Measurements from ENCODE around the gene FASTKD2.

Gene FASTKD2

DNA sequence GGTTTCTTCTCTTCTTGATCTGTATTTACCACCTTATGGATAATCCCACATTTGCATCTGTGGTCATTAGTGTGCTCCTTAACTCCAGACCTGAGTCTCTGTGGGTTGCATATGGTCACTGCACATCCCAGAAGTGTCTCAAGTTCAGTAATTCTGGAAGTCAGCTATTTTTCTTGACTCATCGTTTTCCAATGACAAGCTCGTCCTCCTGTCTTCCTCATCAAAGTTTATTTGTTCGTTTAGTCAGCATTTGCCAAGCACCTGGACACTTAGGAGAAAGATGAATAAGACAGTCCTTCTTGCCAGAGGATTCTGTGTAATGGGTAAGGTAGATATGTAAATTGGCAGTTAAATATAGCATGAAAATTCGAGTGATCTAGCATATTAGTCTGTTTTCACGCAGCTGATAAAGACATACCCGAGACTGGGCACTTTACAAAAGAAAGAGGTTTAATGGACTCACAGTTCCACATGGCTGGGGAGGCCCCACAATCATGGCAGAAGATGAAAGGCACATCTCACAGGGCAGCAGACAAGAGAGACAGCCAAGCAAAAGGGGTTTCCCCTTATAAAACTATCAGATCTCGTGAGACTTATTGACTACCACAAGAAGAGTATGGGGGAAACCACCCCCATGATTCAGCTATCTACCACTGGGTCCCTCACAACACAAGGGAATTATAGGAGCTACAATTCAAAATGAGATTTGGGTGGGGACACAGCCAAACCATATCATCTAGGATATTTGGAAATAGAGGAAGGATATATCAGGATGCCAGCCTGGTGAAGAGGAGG, 19.4 kb downstream of the FASTKD2 start:
- TF ChIP-seq, protein P1, sequence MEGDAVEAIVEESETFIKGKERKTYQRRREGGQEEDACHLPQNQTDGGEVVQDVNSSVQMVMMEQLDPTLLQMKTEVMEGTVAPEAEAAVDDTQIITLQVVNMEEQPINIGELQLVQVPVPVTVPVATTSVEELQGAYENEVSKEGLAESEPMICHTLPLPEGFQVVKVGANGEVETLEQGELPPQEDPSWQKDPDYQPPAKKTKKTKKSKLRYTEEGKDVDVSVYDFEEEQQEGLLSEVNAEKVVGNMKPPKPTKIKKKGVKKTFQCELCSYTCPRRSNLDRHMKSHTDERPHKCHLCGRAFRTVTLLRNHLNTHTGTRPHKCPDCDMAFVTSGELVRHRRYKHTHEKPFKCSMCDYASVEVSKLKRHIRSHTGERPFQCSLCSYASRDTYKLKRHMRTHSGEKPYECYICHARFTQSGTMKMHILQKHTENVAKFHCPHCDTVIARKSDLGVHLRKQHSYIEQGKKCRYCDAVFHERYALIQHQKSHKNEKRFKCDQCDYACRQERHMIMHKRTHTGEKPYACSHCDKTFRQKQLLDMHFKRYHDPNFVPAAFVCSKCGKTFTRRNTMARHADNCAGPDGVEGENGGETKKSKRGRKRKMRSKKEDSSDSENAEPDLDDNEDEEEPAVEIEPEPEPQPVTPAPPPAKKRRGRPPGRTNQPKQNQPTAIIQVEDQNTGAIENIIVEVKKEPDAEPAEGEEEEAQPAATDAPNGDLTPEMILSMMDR (IDR thresholded peaks at IDR 0.05; ENCODE audit: low read depth, low read length): no peak
- in situ Hi-C loops (cut with HindIII; ENCODE audit: low sequenced_read_pairs): no loop called here
- DNase-seq (ENCODE audit: low read depth, low spot score): no peak
- no peak overlapping the region for H3K4me3 ChIP-seq (ENCODE audit: low read depth, low read length)

DNA sequence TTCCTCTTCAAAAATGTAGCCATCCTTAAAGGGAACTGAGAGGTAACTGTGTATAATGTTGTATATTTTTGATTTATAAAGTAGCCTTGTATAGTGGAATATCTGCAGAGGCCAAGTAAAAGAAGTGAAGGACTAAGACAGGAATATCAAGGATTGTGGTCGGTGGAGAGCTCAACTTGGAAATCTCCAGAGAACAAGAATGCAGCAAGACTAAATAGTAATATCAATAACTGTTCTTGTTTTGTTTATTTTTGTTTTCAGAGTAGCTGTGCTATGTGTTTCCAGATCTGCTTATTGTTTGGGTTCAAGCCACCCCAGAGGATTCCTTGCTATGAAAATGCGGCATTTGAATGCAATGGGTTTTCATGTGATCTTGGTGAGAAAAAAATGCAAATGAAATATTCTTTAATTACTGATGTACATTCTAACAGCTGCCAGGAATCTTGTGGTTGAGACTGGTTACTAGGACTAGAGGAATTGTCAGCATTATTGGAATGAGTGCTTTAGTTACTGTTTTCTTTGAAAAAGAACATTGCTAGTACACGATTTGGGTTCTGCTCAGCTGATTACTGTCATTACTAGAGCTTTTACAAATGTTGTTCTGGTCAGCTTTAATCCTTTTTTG, 25.0 kb downstream of the FASTKD2 start:
- peak; percentile 50 for DNase-seq (ENCODE audit: low read depth, low spot score)
- TF ChIP-seq, protein P1 (IDR thresholded peaks at IDR 0.05; ENCODE audit: low read depth, low read length): no peak
- in situ Hi-C loops (cut with HindIII; ENCODE audit: low sequenced_read_pairs): no loop called here
- no peak overlapping the region for H3K4me3 ChIP-seq (ENCODE audit: low read depth, low read length)

DNA sequence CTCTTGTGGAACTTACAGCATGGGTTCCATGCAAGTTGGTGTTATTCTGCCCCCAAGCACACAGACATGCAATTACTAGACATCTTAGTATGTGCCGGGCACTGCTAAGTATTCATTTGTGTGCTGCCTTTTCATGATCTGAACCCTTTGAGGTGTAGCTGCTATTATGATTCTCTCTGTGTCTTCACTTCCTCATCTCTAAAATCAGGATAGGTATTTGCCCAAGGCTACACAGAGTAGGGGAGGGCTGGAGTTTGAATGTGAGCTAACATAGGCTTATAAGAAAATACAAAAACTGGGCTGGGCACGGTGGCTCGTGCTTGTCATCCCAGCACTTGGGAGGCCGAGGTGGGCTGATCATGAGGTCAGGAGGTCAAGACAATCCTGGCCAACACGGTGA, 27.2 kb downstream of the FASTKD2 start:
- in situ Hi-C loops (cut with HindIII; ENCODE audit: low sequenced_read_pairs): no loop called here
- no peak for DNase-seq (ENCODE audit: low read depth, low spot score)
- TF ChIP-seq, protein P1 (IDR thresholded peaks at IDR 0.05; ENCODE audit: low read depth, low read length): no peak
- no peak overlapping the region for H3K4me3 ChIP-seq (ENCODE audit: low read depth, low read length)

DNA sequence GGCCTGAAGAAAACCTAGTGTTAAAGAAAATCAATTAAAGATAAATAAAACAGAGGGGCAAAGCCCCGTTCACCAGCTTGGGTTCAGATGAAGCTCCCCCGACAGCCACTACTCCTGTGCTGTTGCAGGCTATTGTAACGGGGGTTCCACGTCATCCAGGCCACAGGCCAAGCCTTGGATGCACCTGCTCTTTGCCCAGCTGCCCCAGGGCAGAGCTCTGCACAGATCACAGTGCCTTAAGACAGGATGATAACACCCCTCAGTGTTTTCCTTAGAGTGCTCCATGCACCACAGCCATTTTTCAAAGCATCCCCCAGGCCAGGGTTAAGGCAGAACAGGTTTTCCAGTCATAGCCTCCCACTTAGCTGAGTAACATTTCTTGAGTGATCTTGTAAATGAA, 32.0 kb downstream of the FASTKD2 start:
- no peak overlapping the region for H3K4me3 ChIP-seq (ENCODE audit: low read depth, low read length)
- TF ChIP-seq, protein P1 (IDR thresholded peaks at IDR 0.05; ENCODE audit: low read depth, low read length): no peak
- in situ Hi-C loops (cut with HindIII; ENCODE audit: low sequenced_read_pairs): no loop called here
- DNase-seq (ENCODE audit: low read depth, low spot score): no peak

DNA sequence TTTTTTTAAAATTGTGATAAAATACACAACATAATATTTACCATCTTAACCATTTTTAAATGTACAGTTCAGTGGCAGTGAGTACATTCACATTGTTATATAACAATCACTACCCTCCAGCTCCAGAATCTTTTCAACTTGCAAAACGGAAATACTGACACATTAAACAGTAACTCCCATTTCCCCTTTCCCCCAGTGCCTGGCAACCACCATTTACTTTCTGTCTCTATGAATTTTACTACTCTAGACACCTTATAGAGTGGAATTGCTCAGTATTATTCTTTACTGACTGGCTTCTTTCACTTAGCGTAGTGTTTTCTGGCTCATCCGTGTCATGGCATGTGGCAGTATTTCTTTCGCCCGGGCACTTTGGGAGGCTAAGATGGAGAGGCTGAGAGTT, 32.6 kb downstream of the FASTKD2 start:
- in situ Hi-C loops (cut with HindIII; ENCODE audit: low sequenced_read_pairs): no loop called here
- TF ChIP-seq, protein P1 (IDR thresholded peaks at IDR 0.05; ENCODE audit: low read depth, low read length): no peak
- H3K4me3 ChIP-seq (ENCODE audit: low read depth, low read length): no peak overlapping the region
- no peak for DNase-seq (ENCODE audit: low read depth, low spot score)

DNA sequence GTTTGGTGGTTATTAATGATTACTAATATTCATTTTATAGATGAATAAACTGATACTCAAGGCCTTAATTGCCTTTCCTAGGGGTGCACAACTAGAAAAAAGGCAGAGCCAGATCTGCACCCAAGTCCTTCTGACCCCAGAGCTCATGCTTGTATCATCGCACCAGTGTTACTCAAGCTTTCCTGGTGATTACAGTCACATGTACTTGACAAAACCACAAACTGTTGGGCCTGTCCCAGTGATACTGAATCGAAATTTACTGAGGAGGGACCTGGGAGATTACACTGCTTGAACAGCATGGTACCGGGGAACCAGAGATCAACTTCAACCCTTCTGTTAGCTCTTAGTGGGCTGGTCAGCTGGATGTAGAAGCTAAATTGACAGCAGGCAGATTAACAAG, 33.7 kb downstream of the FASTKD2 start:
- in situ Hi-C loops (cut with HindIII; ENCODE audit: low sequenced_read_pairs): no loop called here
- no peak for DNase-seq (ENCODE audit: low read depth, low spot score)
- TF ChIP-seq, protein P1 (IDR thresholded peaks at IDR 0.05; ENCODE audit: low read depth, low read length): no peak

More for the DNA sequence above, 33.7 kb downstream of the FASTKD2 start:
- H3K4me3 ChIP-seq (ENCODE audit: low read depth, low read length): no peak overlapping the region
